ENCODE data around the gene ZNG1A.
"Not testable (repeated sequence)": the region's sequence is repeated elsewhere in the genome, so short reads cannot be mapped to it uniquely, and the experiment has no call there.

ZNG1A gene

DNA sequence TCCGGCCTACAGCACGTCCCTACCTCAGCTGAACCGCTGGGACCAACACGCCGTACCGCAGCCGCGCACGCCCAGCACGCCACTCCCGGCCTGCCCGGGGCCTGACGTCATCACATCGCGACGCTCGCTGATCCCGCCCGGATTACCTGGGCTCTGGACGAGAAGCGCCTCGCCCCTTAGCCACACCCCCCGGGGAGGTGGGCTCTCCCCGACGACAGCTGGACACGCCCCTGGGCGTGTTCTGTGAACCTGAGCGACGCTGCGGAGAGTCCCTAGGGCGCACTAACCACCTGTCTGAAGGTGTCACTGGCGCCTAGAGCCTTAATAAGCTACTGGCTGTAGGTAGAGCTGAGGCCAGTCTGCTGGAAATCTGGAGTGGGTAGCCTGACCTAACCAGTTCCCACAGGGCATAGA, at the start of gene ZNG1A:
Gene ZNG1A (minus strand): TSS at position 87 of the 414 bp plus-strand sequence. CDS start 87 bp downstream, outside the sequence.
- peak; percentile 91 for DNase-seq (ENCODE audit: low spot score)

DNA sequence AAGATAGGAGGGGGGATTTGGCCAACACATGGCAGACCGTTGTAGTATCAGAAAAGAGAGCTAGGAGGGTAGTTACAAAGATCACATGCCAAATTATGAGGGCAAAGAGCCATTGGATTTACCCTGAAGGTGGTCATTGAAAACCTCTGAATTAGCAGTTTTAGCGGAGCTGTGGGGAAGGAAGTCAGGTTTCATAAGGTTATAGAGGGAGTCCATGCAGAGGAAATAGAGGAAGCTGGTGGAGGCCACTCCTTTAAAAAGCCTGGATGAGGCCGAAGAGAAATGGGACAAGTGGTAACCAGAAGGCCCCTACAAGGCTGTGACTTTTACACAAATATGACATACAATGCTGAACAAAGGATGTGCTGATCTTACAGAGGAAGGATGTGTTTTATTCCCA, 49.0 kb upstream of the ZNG1A start:
- no peak for DNase-seq (ENCODE audit: low spot score)

GRCh38 chr9:224582-225520, 46.0 kb upstream of the ZNG1A start:
- no peak for DNase-seq (ENCODE audit: low spot score)

DNA sequence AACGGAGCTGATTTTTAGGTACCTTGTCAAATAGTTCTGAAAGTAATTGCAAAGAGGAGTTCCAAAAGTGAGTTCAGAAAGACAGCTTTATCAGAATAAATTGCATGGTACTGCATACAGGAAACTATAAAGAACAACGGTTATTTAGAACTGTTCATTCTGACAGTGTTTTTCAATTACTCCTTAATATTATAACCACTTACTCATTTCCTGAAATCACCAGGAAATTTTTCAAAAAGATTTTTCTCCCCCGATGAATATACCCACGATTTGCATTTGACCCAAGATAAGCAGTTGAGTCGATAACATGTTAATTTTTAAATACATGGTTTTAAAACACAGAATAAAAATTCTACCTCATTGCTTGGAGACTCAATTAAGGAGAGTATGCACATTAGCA, 45.2 kb upstream of the ZNG1A start:
- DNase-seq (ENCODE audit: low spot score) = no peak

- DNase-seq (ENCODE audit: low spot score) = no peak
Observed at GRCh38 chr9:223152-223551, 44.3 kb upstream of the ZNG1A start.

GRCh38 chr9:221989-222776, 43.3 kb upstream of the ZNG1A start:
- DNase-seq (ENCODE audit: low spot score) = no peak

GRCh38 chr9:219670-220365, 41.0 kb upstream of the ZNG1A start:
- DNase-seq (ENCODE audit: low spot score) = no peak

DNA sequence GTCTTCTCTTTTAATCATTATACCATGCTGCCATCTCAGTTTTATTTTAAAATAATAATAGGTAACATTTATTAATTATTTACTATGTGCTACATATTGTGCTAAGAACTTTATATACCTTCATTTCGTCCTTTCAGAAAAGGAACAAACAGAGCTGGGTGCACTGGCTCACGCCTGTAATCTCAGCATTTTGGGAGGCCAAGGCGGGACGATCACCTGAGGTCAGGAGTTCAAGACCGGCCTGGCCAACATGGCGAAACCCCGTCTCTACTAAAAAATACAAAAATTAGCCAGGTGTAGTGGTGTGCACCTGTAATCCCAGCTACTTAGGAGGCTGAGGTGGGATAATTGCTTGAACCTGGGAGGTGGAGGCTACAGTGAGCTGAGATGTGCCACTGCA, 40.2 kb upstream of the ZNG1A start:
- DNase-seq (ENCODE audit: low spot score) = not testable (repeated sequence)

DNA sequence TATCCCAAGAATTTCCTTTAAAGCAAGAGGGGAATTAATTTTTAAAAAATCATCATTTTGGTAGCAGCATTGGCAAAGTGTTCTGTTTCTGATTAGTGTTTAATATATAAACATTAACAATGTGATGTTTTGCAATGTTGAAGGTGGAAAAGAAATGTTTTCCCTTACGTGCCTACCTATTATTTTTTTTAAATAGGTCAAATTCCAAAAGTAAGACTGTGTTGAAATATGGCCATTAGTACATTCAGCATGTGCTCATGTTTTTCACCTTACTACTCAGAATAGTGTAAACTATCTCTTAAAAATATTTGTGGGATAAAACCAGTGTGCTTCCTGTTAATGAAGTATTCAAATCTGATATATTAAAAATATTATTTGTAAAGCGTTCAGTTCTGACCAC, 39.1 kb upstream of the ZNG1A start:
- DNase-seq (ENCODE audit: low spot score) = no peak

DNA sequence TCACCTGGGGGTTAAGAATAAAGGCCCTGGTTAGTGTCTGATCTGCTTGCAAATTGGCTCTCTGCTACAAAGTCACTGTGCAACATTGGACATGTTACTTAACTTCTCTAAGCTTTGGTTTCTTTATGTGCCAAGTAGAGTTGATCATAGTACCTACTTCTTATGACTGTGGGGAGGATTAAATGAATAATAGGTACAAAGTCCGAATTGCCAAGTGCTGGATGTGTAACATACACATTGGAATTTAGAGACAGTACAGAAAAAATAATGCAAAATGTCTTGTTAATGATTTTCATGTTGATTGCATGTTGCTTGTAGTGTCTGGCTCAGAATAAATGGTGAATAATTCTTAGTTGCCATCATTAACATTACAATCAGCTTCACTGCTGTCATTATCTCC, 38.0 kb upstream of the ZNG1A start:
- no peak for DNase-seq (ENCODE audit: low spot score)

DNA sequence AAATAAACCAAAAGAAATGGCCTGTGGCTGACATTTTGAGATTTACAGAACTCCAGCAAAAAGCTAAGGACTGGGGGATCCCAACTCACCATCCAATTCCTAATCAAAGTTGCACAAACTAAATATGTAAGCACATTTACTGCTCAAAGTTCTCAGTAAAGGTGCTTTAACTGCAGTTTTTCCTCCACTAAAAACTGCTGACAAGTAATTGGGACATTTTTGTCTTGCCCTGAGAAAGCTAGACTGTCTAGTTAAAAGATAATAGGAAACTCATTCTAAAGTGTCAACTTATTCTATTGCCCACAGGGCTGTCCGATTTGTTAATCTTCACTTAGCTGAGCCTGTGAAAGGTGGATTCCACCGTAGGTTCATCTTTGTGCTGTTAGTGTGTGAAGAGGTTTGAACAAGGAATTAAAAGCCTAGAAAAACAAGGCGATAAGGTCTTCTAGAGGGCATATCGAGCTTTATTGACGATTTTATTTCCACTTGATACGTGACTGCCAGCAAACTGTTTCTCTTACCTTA, 36.8 kb upstream of the ZNG1A start:
- no peak for DNase-seq (ENCODE audit: low spot score)

DNA sequence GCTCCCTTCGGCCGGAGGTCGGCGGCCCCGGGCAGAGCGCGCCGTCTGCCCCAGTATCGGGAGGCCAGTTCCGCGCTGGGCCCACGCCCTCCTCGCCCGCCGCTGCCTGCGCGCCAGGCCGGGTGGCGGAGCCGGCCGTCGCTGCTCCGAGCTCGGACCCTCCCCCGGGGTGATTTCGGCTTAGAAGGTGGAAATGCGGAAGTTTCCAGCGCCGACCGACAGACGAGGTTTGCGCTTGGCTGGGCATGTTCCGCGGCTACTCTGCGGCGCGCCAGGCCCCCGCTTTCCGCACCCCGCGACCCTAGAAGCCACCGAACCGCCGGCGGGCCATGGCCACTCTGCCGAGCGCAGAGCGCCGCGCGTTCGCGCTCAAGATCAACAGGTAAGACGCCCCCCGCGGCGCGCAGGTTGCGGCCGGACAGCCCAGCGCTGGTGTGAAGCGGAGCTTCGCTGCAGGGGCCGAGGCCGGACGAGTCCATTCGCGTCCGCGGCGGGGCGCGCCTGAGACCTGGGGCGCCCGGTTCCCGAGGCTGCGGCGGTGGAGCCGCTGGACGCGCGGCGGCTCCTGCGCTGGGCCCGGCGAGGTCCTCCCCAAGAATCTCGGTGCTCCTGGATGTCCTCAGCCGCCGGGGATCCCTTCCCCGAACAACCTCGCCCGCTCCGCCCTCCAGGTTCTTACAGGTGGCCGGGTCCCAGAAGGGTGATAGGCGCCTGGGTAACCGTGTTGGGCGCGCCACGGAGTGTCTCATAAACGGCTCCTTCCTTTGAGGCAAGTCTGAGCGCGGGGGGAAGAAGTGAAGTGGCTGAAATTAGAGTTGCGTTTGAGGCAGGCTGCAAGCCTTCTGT, 36.0 kb upstream of the ZNG1A start, which contains the start of gene DOCK8:
Gene DOCK8 (plus strand): TSS at position 218 of the 846 bp plus-strand sequence. CDS start 112 bp downstream, at position 330.
- DNase-seq (ENCODE audit: low spot score) = peak; percentile 37

GRCh38 chr9:214351-214647, 35.4 kb upstream of the ZNG1A start:
- DNase-seq (ENCODE audit: low spot score) = no peak

DNA sequence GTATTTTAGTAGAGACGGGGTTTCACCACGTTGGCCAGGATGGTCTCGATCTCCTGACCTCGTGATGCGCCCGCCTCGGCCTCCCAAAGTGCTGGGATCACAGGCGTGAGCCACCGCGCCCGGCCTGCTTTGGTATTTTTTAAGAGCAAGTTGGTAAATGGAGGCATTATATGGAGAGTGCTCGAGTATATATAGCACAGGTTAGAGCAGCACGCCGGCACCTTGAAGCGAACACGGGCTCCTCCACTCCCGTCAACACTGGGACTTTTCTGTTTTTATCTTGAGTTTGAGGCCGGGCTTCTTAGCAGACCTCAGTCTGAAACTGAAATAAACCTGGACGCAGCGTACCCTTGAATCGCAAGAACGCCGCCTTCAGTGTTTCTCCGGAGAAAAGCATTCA, 35.0 kb upstream of the ZNG1A start:
- DNase-seq (ENCODE audit: low spot score) = not testable (repeated sequence)

- DNase-seq (ENCODE audit: low spot score) = peak; percentile 2
Observed at GRCh38 chr9:212297-212696, 33.4 kb upstream of the ZNG1A start.

DNA sequence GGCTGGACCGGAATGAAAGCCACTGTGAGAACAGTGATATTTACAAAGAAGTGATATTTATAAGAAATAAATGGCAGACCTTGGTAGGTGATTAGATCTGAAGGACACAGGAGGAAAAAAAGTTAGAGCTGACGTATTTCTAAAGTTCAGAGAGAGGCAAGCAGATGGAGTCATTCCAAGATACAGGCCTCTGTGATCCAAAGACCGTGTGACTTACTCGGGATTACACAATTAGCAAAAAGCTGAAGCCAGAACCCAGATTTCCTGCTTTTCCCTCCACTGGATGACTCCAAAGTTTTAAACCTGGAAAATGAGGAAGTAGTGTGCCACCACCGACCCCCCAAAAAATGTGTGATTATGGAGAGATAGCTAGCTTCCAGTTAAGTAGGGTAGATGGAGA, 32.7 kb upstream of the ZNG1A start:
- DNase-seq (ENCODE audit: low spot score) = no peak

DNA sequence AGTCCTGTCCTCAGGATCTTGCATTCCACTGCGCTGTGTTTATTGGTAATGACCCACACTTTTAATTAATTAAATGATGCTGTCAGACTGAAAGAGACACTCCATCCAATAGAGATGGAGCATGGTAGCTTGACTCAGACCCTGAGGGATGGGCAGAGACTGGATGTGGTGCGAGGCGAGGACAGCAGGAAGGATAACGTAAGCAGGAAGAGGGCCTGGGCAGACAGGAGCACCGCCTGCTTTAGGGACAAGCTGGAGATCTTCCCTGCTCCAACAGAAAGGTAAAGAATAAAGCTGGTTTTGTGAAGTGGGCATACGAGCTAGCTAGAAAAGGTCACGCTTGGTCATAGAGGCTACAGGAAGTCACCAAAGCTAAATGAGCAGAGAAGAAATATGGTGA, 32.2 kb upstream of the ZNG1A start:
- DNase-seq (ENCODE audit: low spot score) = no peak

GRCh38 chr9:209143-209758, 30.4 kb upstream of the ZNG1A start:
- peak; percentile 2 for DNase-seq (ENCODE audit: low spot score)

GRCh38 chr9:206481-206880, 27.6 kb upstream of the ZNG1A start:
- DNase-seq (ENCODE audit: low spot score) = no peak

- DNase-seq (ENCODE audit: low spot score) = not testable (repeated sequence)
Observed at GRCh38 chr9:199601-200000, 20.7 kb upstream of the ZNG1A start.
